Jurkat, Clone E6-1 (cell line): Measurements from ENCODE around the gene JCHAIN. TPM values are rescaled to one million over a fixed set of nuclear protein-coding genes. Genes with fewer than 3 reads are reported as not detected.
A peak's percentile ranks its signal among the peaks of the same experiment; 100 is the strongest.
"Not testable (repeated sequence)": the region's sequence is repeated elsewhere in the genome, so short reads cannot be mapped to it uniquely, and the experiment has no call there.

Experiments
- DNase-seq: peaks from one replicate; pipeline ENCODE4 v3.0.0-alpha.2; 2011; ENCODE audit warnings: low read depth, low spot score
- H3K4me3 ChIP-seq: 2 replicates; pipeline ENCODE4 v1.5.1; 2011; ENCODE audit warnings: mild to moderate bottlenecking, low read length, control low read depth, moderate library complexity
- polyA plus RNA-seq: library from polyadenylated mRNA; unstranded; fragments of >200 nt; gene quantifications from one replicate; pipeline ENCODE4 v1.2.1, GENCODE V29; 2012; ENCODE audit warnings: missing spikeins; ENCODE audit not compliant: insufficient read length, insufficient read depth

Gene JCHAIN
- polyA plus RNA-seq = not detected

- no peak for DNase-seq
- H3K4me3 ChIP-seq = no peak within 1 kb of the TSS
Measured at GRCh38 chr4:70666369-70666768, at the start of gene JCHAIN. Gene JCHAIN, minus strand, starts transcription at chr4:70666508. Its CDS starts 18 bp downstream, at chr4:70666490.

GRCh38 chr4:70715097-70715496, 48.8 kb upstream of the JCHAIN start:
- no peak overlapping the region for H3K4me3 ChIP-seq
- no peak for DNase-seq

GRCh38 chr4:70714079-70714887, 48.0 kb upstream of the JCHAIN start:
- DNase-seq = no peak
- no peak overlapping the region for H3K4me3 ChIP-seq

- DNase-seq = no peak
- no peak overlapping the region for H3K4me3 ChIP-seq
Measured at GRCh38 chr4:70713453-70714078, 47.3 kb upstream of the JCHAIN start.

GRCh38 chr4:70712604-70713452, 46.5 kb upstream of the JCHAIN start:
- H3K4me3 ChIP-seq = no peak overlapping the region
- no peak for DNase-seq

- H3K4me3 ChIP-seq = no peak overlapping the region
- no peak for DNase-seq
Measured at GRCh38 chr4:70712150-70712549, 45.8 kb upstream of the JCHAIN start.

GRCh38 chr4:70711599-70711998, 45.3 kb upstream of the JCHAIN start:
- DNase-seq = no peak
- no peak overlapping the region for H3K4me3 ChIP-seq

- peak overlapping the region; percentile 32 for H3K4me3 ChIP-seq
- DNase-seq = peak; percentile 46
Measured at GRCh38 chr4:70709611-70710205, 43.4 kb upstream of the JCHAIN start.

- no peak for DNase-seq
- peak overlapping the region; percentile 79 for H3K4me3 ChIP-seq
Measured at GRCh38 chr4:70706516-70706915, 40.2 kb upstream of the JCHAIN start.

- H3K4me3 ChIP-seq = peak overlapping the region; percentile 79
- DNase-seq = no peak
Measured at GRCh38 chr4:70706044-70706461, 39.7 kb upstream of the JCHAIN start.

- peak; percentile 72 for DNase-seq
- peak overlapping the region; percentile 79 for H3K4me3 ChIP-seq
Measured at GRCh38 chr4:70705183-70706043, 39.1 kb upstream of the JCHAIN start.

GRCh38 chr4:70704931-70705182, 38.5 kb upstream of the JCHAIN start:
- DNase-seq = no peak
- H3K4me3 ChIP-seq = peak overlapping the region; percentile 79

GRCh38 chr4:70704215-70704930, 38.1 kb upstream of the JCHAIN start:
- peak; percentile 42 for DNase-seq
- H3K4me3 ChIP-seq = peak overlapping the region; percentile 79

GRCh38 chr4:70703619-70704214, 37.4 kb upstream of the JCHAIN start:
- no peak for DNase-seq

GRCh38 chr4:70702592-70702991, 36.3 kb upstream of the JCHAIN start:
- DNase-seq, H3K4me3 ChIP-seq: not testable (repeated sequence)

More at GRCh38 chr4:70703619-70704214, 37.4 kb upstream of the JCHAIN start:
- peak overlapping the region; percentile 79 for H3K4me3 ChIP-seq

- H3K4me3 ChIP-seq = no peak overlapping the region
Measured at GRCh38 chr4:70701271-70701670, 35.0 kb upstream of the JCHAIN start.

GRCh38 chr4:70700712-70701111, 34.4 kb upstream of the JCHAIN start:
- no peak overlapping the region for H3K4me3 ChIP-seq
- DNase-seq = no peak

More at GRCh38 chr4:70701271-70701670, 35.0 kb upstream of the JCHAIN start:
- DNase-seq = no peak
